Neural crest cell (in vitro differentiated cells): ENCODE results near the gene MAP3K7CL. TPM values are rescaled to one million over a fixed set of nuclear protein-coding genes. Genes with fewer than 3 reads are reported as not detected.

ENCODE experiments used
- DNase-seq: peaks from one replicate; pipeline ENCODE4 v3.0.0; 2021; ENCODE audit warnings: low read depth, mixed read lengths, low spot score
- H3K27ac Mint-ChIP-seq: one replicate; pipeline ENCODE4 v1.8.0; 2021; ENCODE audit warnings: mild to moderate bottlenecking, mixed read lengths; ENCODE audit not compliant: unreplicated experiment
- H3K27me3 Mint-ChIP-seq: 2 replicates; pipeline ENCODE4 v1.8.0; 2021; ENCODE audit warnings: low read depth, mild to moderate bottlenecking, mixed read lengths
- H3K36me3 Mint-ChIP-seq: 2 replicates; pipeline ENCODE4 v1.8.0; 2021; ENCODE audit warnings: low read depth, mild to moderate bottlenecking, mixed read lengths
- H3K4me1 Mint-ChIP-seq: 2 replicates; pipeline ENCODE4 v1.8.0; 2021; ENCODE audit warnings: mixed read lengths
- H3K4me3 Mint-ChIP-seq: one replicate; pipeline ENCODE4 v1.8.0; 2021; ENCODE audit warnings: mild to moderate bottlenecking, mixed read lengths
- H3K9me3 Mint-ChIP-seq: 2 replicates; pipeline ENCODE4 v1.8.0; 2021; ENCODE audit warnings: mixed read lengths
- total RNA-seq: library from RNA; stranded (reverse); gene quantifications from 2 replicates; pipeline ENCODE4 v1.2.1, GENCODE V29; 2021
- TF ChIP-seq, protein P1 (sequence below): fragments of 200-600 bp; sonication (generic); conservative IDR thresholded peaks from 2 replicates; pipeline ENCODE4 v1.5.0; 2021; ENCODE audit warnings: antibody characterized with exemption, mild to moderate bottlenecking

MAP3K7CL gene
- total RNA-seq, 1 donor from 2014 or later, result not detected

DNA sequence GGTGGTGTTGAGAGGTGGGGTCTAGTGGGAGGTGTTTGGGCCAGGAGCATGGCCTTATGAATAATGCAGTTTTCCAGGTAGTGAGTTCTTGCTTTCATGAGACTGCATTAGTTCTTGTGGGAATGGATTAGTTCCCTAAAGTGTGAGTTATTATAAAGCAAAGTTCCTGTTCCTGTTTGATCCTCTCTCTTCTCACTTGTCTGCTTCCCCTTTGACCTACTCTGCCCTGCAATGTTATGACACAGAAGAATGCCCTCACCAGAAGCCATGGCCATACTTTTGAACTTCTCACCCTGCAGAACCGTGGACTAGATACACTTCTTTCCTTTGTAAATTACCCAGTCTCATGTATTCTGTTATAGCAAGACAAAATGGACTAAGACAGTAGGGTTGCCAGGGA, 53.6 kb downstream of the MAP3K7CL start:
- TF ChIP-seq, protein P1, sequence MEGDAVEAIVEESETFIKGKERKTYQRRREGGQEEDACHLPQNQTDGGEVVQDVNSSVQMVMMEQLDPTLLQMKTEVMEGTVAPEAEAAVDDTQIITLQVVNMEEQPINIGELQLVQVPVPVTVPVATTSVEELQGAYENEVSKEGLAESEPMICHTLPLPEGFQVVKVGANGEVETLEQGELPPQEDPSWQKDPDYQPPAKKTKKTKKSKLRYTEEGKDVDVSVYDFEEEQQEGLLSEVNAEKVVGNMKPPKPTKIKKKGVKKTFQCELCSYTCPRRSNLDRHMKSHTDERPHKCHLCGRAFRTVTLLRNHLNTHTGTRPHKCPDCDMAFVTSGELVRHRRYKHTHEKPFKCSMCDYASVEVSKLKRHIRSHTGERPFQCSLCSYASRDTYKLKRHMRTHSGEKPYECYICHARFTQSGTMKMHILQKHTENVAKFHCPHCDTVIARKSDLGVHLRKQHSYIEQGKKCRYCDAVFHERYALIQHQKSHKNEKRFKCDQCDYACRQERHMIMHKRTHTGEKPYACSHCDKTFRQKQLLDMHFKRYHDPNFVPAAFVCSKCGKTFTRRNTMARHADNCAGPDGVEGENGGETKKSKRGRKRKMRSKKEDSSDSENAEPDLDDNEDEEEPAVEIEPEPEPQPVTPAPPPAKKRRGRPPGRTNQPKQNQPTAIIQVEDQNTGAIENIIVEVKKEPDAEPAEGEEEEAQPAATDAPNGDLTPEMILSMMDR, result no peak
- no peak for DNase-seq

DNA sequence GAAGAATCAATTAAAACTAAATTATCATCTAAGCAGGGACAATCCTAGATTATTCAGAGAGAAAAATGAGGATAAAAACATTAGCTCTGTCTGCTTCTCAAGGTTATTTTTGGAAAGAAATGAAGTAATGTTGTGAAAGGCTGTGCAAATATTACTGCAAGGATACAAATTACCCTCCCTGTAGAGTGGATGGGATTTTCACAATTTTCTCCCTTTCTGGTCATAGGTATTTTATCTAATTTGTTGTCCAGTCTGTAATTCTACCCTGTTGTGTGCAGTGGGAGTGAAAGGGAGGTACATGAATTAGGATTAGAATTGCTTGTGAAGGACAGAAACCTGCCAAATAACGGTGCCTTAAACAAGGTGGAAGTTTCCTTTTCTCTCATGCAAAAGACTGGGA, 54.7 kb downstream of the MAP3K7CL start:
- DNase-seq, result no peak
- no peak overlapping the region for H3K4me3 Mint-ChIP-seq
- no peaks in the 10 kb centered on the region for H3K9me3 Mint-ChIP-seq
- peaks cover 16% of the 10 kb centered on the region for H3K4me1 Mint-ChIP-seq
- H3K27me3 Mint-ChIP-seq, result no peaks in the 10 kb centered on the region
- no peak overlapping the region for H3K27ac Mint-ChIP-seq
- TF ChIP-seq, protein P1, result no peak
- no peaks in the 10 kb centered on the region for H3K36me3 Mint-ChIP-seq

More for the DNA sequence above, 53.6 kb downstream of the MAP3K7CL start:
- no peaks in the 10 kb centered on the region for H3K27me3 Mint-ChIP-seq
- no peaks in the 10 kb centered on the region for H3K9me3 Mint-ChIP-seq
- peaks cover 16% of the 10 kb centered on the region for H3K4me1 Mint-ChIP-seq
- no peak overlapping the region for H3K4me3 Mint-ChIP-seq
- no peak overlapping the region for H3K27ac Mint-ChIP-seq
- no peaks in the 10 kb centered on the region for H3K36me3 Mint-ChIP-seq

DNA sequence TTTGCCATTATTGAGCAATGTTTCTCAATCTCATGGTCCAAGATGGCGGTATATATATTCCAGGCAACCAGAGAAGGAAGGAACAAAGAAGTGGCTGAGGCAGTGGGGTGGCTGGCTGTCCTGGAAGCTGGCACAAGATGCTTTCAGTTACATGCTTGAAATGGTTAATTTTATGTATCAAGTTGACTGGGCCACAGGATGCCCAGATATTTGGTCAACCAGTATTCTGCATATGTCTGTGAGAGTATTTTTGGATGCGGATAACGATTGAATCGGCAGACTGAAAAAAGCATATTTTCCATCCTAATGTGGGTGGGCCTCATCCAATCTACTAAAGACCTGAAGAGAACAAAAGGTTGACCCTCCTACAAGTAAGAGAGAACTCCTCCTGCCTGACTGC, 55.2 kb downstream of the MAP3K7CL start:
- no peaks in the 10 kb centered on the region for H3K9me3 Mint-ChIP-seq
- TF ChIP-seq, protein P1, result no peak
- H3K27ac Mint-ChIP-seq, result no peak overlapping the region
- H3K4me1 Mint-ChIP-seq, result peaks cover 16% of the 10 kb centered on the region
- no peaks in the 10 kb centered on the region for H3K27me3 Mint-ChIP-seq
- DNase-seq, result no peak
- H3K36me3 Mint-ChIP-seq, result no peaks in the 10 kb centered on the region
- no peak overlapping the region for H3K4me3 Mint-ChIP-seq

DNA sequence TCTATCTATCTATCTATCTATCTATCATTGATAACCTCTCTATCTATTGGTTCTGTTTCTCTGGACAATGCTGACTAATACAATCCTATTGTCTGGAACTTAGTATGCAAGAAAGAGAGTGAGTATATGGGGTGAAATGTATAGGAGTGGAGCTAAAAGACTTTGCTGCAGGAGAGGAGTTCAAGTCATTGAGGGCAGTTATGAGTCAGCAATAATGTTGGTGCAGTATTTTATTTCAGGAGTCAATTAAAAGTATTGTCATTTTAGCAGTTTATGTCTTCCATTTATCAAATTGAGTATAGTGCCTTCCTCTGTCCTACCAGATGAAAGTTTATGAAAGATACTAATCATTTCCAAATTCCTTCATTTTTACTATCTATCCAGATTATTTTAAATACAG, 55.8 kb downstream of the MAP3K7CL start:
- TF ChIP-seq, protein P1, result no peak
- no peaks in the 10 kb centered on the region for H3K27me3 Mint-ChIP-seq
- H3K36me3 Mint-ChIP-seq, result no peaks in the 10 kb centered on the region
- no peak for DNase-seq
- H3K4me1 Mint-ChIP-seq, result peaks cover 16% of the 10 kb centered on the region
- H3K9me3 Mint-ChIP-seq, result no peaks in the 10 kb centered on the region
- H3K4me3 Mint-ChIP-seq, result no peak overlapping the region
- H3K27ac Mint-ChIP-seq, result no peak overlapping the region

DNA sequence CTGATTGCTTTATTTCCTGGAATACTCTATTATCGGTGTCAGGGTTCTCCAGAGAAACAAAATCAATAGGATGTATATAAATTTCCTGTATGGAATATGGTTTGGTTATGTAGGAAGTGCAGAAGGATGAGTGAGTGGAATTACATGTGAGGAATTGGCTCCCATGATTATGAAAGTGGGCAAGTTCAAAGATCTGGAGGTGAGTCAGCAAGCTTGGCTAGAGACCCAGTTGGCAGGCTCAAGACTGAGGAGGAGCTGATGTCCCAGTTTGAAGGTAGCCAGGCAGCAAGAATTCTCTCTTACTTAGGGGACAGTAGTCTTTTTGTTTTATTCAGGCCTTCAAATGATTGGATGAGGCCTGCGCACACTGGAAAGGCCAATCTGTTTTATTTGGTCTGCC, 57.5 kb downstream of the MAP3K7CL start:
- TF ChIP-seq, protein P1, result no peak
- no peak for DNase-seq
- Mint-ChIP-seq H3K4me1 (peaks cover 12% of the 10 kb centered on the region), H3K27me3 (no peaks in the 10 kb centered on the region), H3K9me3 (peaks cover 3% of the 10 kb centered on the region), H3K27ac (no peak overlapping the region), H3K36me3 (no peaks in the 10 kb centered on the region), H3K4me3 (no peak overlapping the region)

DNA sequence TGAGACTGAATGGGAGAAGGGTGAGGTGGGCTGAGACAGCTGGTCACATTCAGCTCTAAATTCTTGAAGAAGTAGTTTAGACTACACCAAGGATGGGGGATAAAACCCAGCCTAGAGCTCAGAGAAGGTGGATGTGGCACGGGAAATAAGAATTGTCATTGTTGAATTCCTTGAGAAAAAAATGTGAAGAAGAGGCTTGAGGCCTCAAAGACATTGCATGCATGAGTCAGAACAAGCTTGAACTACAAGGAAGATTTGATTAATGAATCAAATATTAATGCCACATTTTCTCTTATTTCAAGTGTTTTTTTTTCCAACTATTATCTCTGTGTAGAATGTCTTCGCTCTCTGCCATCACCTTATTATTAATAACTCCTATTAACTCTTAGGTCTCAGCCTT, 58.9 kb downstream of the MAP3K7CL start:
- DNase-seq, result no peak
- H3K4me3 Mint-ChIP-seq, result no peak overlapping the region
- no peaks in the 10 kb centered on the region for H3K27me3 Mint-ChIP-seq
- H3K27ac Mint-ChIP-seq, result no peak overlapping the region
- H3K4me1 Mint-ChIP-seq, result peaks cover 21% of the 10 kb centered on the region
- H3K9me3 Mint-ChIP-seq, result peaks cover 3% of the 10 kb centered on the region
- TF ChIP-seq, protein P1, result no peak
- H3K36me3 Mint-ChIP-seq, result no peaks in the 10 kb centered on the region
